ENCODE measurements around the gene DOCK3. TPM values are rescaled to one million over a fixed set of nuclear protein-coding genes. Genes with fewer than 3 reads are reported as not detected.
"Not testable (repeated sequence)": the region's sequence is repeated elsewhere in the genome, so short reads cannot be mapped to it uniquely, and the experiment has no call there.

DOCK3 gene
- total RNA-seq, 1 donor from 2014 or later, result 0.52 TPM

GRCh38 chr3:51092141-51092540, 417.4 kb downstream of the DOCK3 start:
- H3K36me3 ChIP-seq (ENCODE audit: control insufficient read depth in 3 of 3, insufficient read depth in 3 of 3, low read length in 3 of 3); H3K9me3 ChIP-seq (ENCODE audit: control insufficient read depth in 3 of 3, low read length in 3 of 3); H3K4me1 ChIP-seq (ENCODE audit: control insufficient read depth in 3 of 3, insufficient read depth in 3 of 3, low read length in 3 of 3); H3K4me3 ChIP-seq (ENCODE audit: low read length in 3 of 3); H3K9ac ChIP-seq (ENCODE audit: low read depth in 1 of 3, low read length in 3 of 3); H3K27ac ChIP-seq (ENCODE audit: low read depth, low read length); H3K27me3 ChIP-seq (ENCODE audit: control insufficient read depth in 3 of 3, insufficient read depth in 3 of 3, low read length in 3 of 3): not testable (repeated sequence)

GRCh38 chr3:51094838-51095237, 420.1 kb downstream of the DOCK3 start:
- H3K36me3 ChIP-seq (ENCODE audit: control insufficient read depth in 3 of 3, insufficient read depth in 3 of 3, low read length in 3 of 3); H3K4me1 ChIP-seq (ENCODE audit: control insufficient read depth in 3 of 3, insufficient read depth in 3 of 3, low read length in 3 of 3); H3K9me3 ChIP-seq (ENCODE audit: control insufficient read depth in 3 of 3, low read length in 3 of 3); H3K27me3 ChIP-seq (ENCODE audit: control insufficient read depth in 3 of 3, insufficient read depth in 3 of 3, low read length in 3 of 3); H3K4me3 ChIP-seq (ENCODE audit: low read length in 3 of 3); H3K27ac ChIP-seq (ENCODE audit: low read depth, low read length); H3K9ac ChIP-seq (ENCODE audit: low read depth in 1 of 3, low read length in 3 of 3): not testable (repeated sequence)

- Histone ChIP-seq H3K27me3 (ENCODE audit: control insufficient read depth in 3 of 3, insufficient read depth in 3 of 3, low read length in 3 of 3) (no peaks in the 10 kb centered on the region), H3K4me1 (ENCODE audit: control insufficient read depth in 3 of 3, insufficient read depth in 3 of 3, low read length in 3 of 3) (no peaks in the 10 kb centered on the region), H3K36me3 (ENCODE audit: control insufficient read depth in 3 of 3, insufficient read depth in 3 of 3, low read length in 3 of 3) (no peaks in the 10 kb centered on the region), H3K9me3 (ENCODE audit: control insufficient read depth in 3 of 3, low read length in 3 of 3) (no peaks in the 10 kb centered on the region), H3K4me3 (ENCODE audit: low read length in 3 of 3) (no peak overlapping the region), H3K9ac (ENCODE audit: low read depth in 1 of 3, low read length in 3 of 3) (no peak overlapping the region), H3K27ac (ENCODE audit: low read depth, low read length) (no peak overlapping the region)
Measured at GRCh38 chr3:51099794-51100535, 425.2 kb downstream of the DOCK3 start.

GRCh38 chr3:51100536-51100851, 425.8 kb downstream of the DOCK3 start:
- H3K36me3 ChIP-seq (ENCODE audit: control insufficient read depth in 3 of 3, insufficient read depth in 3 of 3, low read length in 3 of 3), result no peaks in the 10 kb centered on the region
- no peak overlapping the region for H3K27ac ChIP-seq (ENCODE audit: low read depth, low read length)
- H3K9ac ChIP-seq (ENCODE audit: low read depth in 1 of 3, low read length in 3 of 3), result no peak overlapping the region
- no peaks in the 10 kb centered on the region for H3K27me3 ChIP-seq (ENCODE audit: control insufficient read depth in 3 of 3, insufficient read depth in 3 of 3, low read length in 3 of 3)
- H3K4me1 ChIP-seq (ENCODE audit: control insufficient read depth in 3 of 3, insufficient read depth in 3 of 3, low read length in 3 of 3), result no peaks in the 10 kb centered on the region
- no peaks in the 10 kb centered on the region for H3K9me3 ChIP-seq (ENCODE audit: control insufficient read depth in 3 of 3, low read length in 3 of 3)
- H3K4me3 ChIP-seq (ENCODE audit: low read length in 3 of 3), result no peak overlapping the region

- H3K36me3 ChIP-seq (ENCODE audit: control insufficient read depth in 3 of 3, insufficient read depth in 3 of 3, low read length in 3 of 3), result no peaks in the 10 kb centered on the region
- H3K4me3 ChIP-seq (ENCODE audit: low read length in 3 of 3), result no peak overlapping the region
- no peaks in the 10 kb centered on the region for H3K4me1 ChIP-seq (ENCODE audit: control insufficient read depth in 3 of 3, insufficient read depth in 3 of 3, low read length in 3 of 3)
- no peak overlapping the region for H3K27ac ChIP-seq (ENCODE audit: low read depth, low read length)
- no peaks in the 10 kb centered on the region for H3K27me3 ChIP-seq (ENCODE audit: control insufficient read depth in 3 of 3, insufficient read depth in 3 of 3, low read length in 3 of 3)
- H3K9me3 ChIP-seq (ENCODE audit: control insufficient read depth in 3 of 3, low read length in 3 of 3), result no peaks in the 10 kb centered on the region
- H3K9ac ChIP-seq (ENCODE audit: low read depth in 1 of 3, low read length in 3 of 3), result no peak overlapping the region
Measured at GRCh38 chr3:51102396-51102795, 427.7 kb downstream of the DOCK3 start.

GRCh38 chr3:51106242-51106876, 431.6 kb downstream of the DOCK3 start:
- Histone ChIP-seq H3K36me3 (ENCODE audit: control insufficient read depth in 3 of 3, insufficient read depth in 3 of 3, low read length in 3 of 3) (no peaks in the 10 kb centered on the region), H3K27me3 (ENCODE audit: control insufficient read depth in 3 of 3, insufficient read depth in 3 of 3, low read length in 3 of 3) (no peaks in the 10 kb centered on the region), H3K4me3 (ENCODE audit: low read length in 3 of 3) (no peak overlapping the region), H3K4me1 (ENCODE audit: control insufficient read depth in 3 of 3, insufficient read depth in 3 of 3, low read length in 3 of 3) (no peaks in the 10 kb centered on the region), H3K9ac (ENCODE audit: low read depth in 1 of 3, low read length in 3 of 3) (no peak overlapping the region), H3K27ac (ENCODE audit: low read depth, low read length) (no peak overlapping the region), H3K9me3 (ENCODE audit: control insufficient read depth in 3 of 3, low read length in 3 of 3) (peaks cover 0 to 6% (median 0%) of the 10 kb centered on the region in 3 donors)

- H3K4me3 ChIP-seq (ENCODE audit: low read length in 3 of 3), result no peak overlapping the region
- peaks cover 0 to 6% (median 0%) of the 10 kb centered on the region in 3 donors for H3K9me3 ChIP-seq (ENCODE audit: control insufficient read depth in 3 of 3, low read length in 3 of 3)
- H3K9ac ChIP-seq (ENCODE audit: low read depth in 1 of 3, low read length in 3 of 3), result no peak overlapping the region
- no peak overlapping the region for H3K27ac ChIP-seq (ENCODE audit: low read depth, low read length)
- H3K36me3 ChIP-seq (ENCODE audit: control insufficient read depth in 3 of 3, insufficient read depth in 3 of 3, low read length in 3 of 3), result no peaks in the 10 kb centered on the region
- no peaks in the 10 kb centered on the region for H3K4me1 ChIP-seq (ENCODE audit: control insufficient read depth in 3 of 3, insufficient read depth in 3 of 3, low read length in 3 of 3)
- no peaks in the 10 kb centered on the region for H3K27me3 ChIP-seq (ENCODE audit: control insufficient read depth in 3 of 3, insufficient read depth in 3 of 3, low read length in 3 of 3)
Measured at GRCh38 chr3:51110586-51110985, 435.9 kb downstream of the DOCK3 start.

- Histone ChIP-seq H3K27ac (ENCODE audit: low read depth, low read length) (no peak overlapping the region), H3K9ac (ENCODE audit: low read depth in 1 of 3, low read length in 3 of 3) (no peak overlapping the region), H3K27me3 (ENCODE audit: control insufficient read depth in 3 of 3, insufficient read depth in 3 of 3, low read length in 3 of 3) (no peaks in the 10 kb centered on the region), H3K36me3 (ENCODE audit: control insufficient read depth in 3 of 3, insufficient read depth in 3 of 3, low read length in 3 of 3) (no peaks in the 10 kb centered on the region), H3K4me1 (ENCODE audit: control insufficient read depth in 3 of 3, insufficient read depth in 3 of 3, low read length in 3 of 3) (no peaks in the 10 kb centered on the region), H3K4me3 (ENCODE audit: low read length in 3 of 3) (no peak overlapping the region), H3K9me3 (ENCODE audit: control insufficient read depth in 3 of 3, low read length in 3 of 3) (no peaks in the 10 kb centered on the region)
Measured at GRCh38 chr3:51122944-51123343, 448.2 kb downstream of the DOCK3 start.

- no peaks in the 10 kb centered on the region for H3K9me3 ChIP-seq (ENCODE audit: control insufficient read depth in 3 of 3, low read length in 3 of 3)
- H3K36me3 ChIP-seq (ENCODE audit: control insufficient read depth in 3 of 3, insufficient read depth in 3 of 3, low read length in 3 of 3), result no peaks in the 10 kb centered on the region
- no peaks in the 10 kb centered on the region for H3K27me3 ChIP-seq (ENCODE audit: control insufficient read depth in 3 of 3, insufficient read depth in 3 of 3, low read length in 3 of 3)
- no peaks in the 10 kb centered on the region for H3K4me1 ChIP-seq (ENCODE audit: control insufficient read depth in 3 of 3, insufficient read depth in 3 of 3, low read length in 3 of 3)
- no peak overlapping the region for H3K4me3 ChIP-seq (ENCODE audit: low read length in 3 of 3)
- H3K9ac ChIP-seq (ENCODE audit: low read depth in 1 of 3, low read length in 3 of 3), result no peak overlapping the region
- H3K27ac ChIP-seq (ENCODE audit: low read depth, low read length), result no peak overlapping the region
Measured at GRCh38 chr3:51123531-51123930, 448.8 kb downstream of the DOCK3 start.

GRCh38 chr3:51131607-51132006, 456.9 kb downstream of the DOCK3 start:
- H3K4me1 ChIP-seq (ENCODE audit: control insufficient read depth in 3 of 3, insufficient read depth in 3 of 3, low read length in 3 of 3); H3K27ac ChIP-seq (ENCODE audit: low read depth, low read length); H3K9ac ChIP-seq (ENCODE audit: low read depth in 1 of 3, low read length in 3 of 3); H3K4me3 ChIP-seq (ENCODE audit: low read length in 3 of 3); H3K9me3 ChIP-seq (ENCODE audit: control insufficient read depth in 3 of 3, low read length in 3 of 3); H3K27me3 ChIP-seq (ENCODE audit: control insufficient read depth in 3 of 3, insufficient read depth in 3 of 3, low read length in 3 of 3); H3K36me3 ChIP-seq (ENCODE audit: control insufficient read depth in 3 of 3, insufficient read depth in 3 of 3, low read length in 3 of 3): not testable (repeated sequence)
